ENCODE measurements around the gene MOSPD2. TPM values are rescaled to one million over a fixed set of nuclear protein-coding genes. Genes with fewer than 3 reads are reported as not detected.

MOSPD2 gene
- total and polyA plus RNA-seq, 2 of the 8 experiments (the other 6 are each of a cell fraction or from before 2014, with no cell fraction given): 4.5 to 12.1 TPM

DNA sequence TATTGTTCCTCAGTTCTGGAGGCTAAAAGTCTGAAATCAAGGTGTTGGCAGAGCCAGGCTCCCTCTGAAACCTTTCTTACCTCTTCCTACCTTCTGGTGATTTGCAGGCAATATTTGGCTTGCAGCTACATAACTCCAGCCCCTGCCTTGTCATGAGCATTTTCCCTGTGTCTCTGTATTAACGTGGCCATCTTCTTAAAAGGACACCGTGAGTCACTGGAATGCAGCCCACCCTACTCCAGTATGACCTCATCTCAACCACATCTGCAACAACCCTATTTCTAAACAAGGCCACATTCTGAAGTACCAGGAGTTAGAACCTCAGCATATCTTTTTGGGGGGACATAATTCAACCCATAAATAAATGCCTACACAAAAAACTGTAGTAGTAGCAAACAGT is 41.1 kb upstream of the MOSPD2 start:
- H3K4ac ChIP-seq (replicated peaks; ENCODE audit: insufficient read length, low read depth, low read length): no peak overlapping the region
- CTCF ChIA-PET (ENCODE audit: partially characterized antibody): no interaction called here
- H3K27me3 ChIP-seq (replicated peaks in 1 of 4; ENCODE audit: control insufficient read depth in 3 of 4, extremely low read depth in 1 of 4, insufficient read depth in 3 of 4, low read length in 3 of 4): no peaks in the 10 kb centered on the region
- no peak overlapping the region for H2AFZ ChIP-seq (ENCODE audit: low read length)
- no peak overlapping the region for H3K4me2 ChIP-seq (ENCODE audit: insufficient read depth in 1 of 2, low read depth in 2 of 2, low read length in 2 of 2)
- no peak for FAIRE-seq
- H3K9ac ChIP-seq (replicated peaks in 1 of 4; ENCODE audit: extremely low read depth in 1 of 4, low read depth in 3 of 4, low read length in 3 of 4): no peak overlapping the region
- H3K23ac ChIP-seq (ENCODE audit: insufficient read length): no peak overlapping the region
- no peak overlapping the region for H2BK120ac ChIP-seq (replicated peaks; ENCODE audit: low read depth, low read length)
- H3K79me2 ChIP-seq (ENCODE audit: control insufficient read depth in 1 of 2, insufficient read depth in 2 of 2, low read length in 2 of 2): no peaks in the 10 kb centered on the region
- WGBS, 2 experiments (ENCODE audit: extremely low coverage in 1 of 2, insufficient coverage in 1 of 2, insufficient read length in 1 of 2, insufficient replicate concordance in 2 of 2, low coverage in 1 of 2, low lambda C conversion rate in 2 of 2, missing lambda C conversion rate in 1 of 2): 83% methylated on average over 2 of the region's 2 CpGs; no CpG with 5 or more reads in 1 of the 2 experiments
- no peak overlapping the region for H3K4me3 ChIP-seq (ENCODE audit: extremely low read depth in 1 of 4, insufficient read depth in 2 of 4, low read depth in 3 of 4, low read length in 4 of 4)
- no peak overlapping the region for H3K56ac ChIP-seq (replicated peaks; ENCODE audit: insufficient read length, low read depth, low read length)
- H3K18ac ChIP-seq (ENCODE audit: extremely low read depth, low read length): no peak overlapping the region
- H3K79me1 ChIP-seq (ENCODE audit: low read depth, low read length): no peaks in the 10 kb centered on the region
- no peak overlapping the region for H4K91ac ChIP-seq (replicated peaks; ENCODE audit: insufficient read length, low read length)
- no peak overlapping the region for H3K14ac ChIP-seq (ENCODE audit: insufficient read length)
- H2BK20ac ChIP-seq (ENCODE audit: low read length): no peak overlapping the region
- no peak overlapping the region for H2BK15ac ChIP-seq (ENCODE audit: low read length)
- POLR2A ChIA-PET (ENCODE audit: partially characterized antibody): no interaction called here
- no peak overlapping the region for H2BK12ac ChIP-seq (ENCODE audit: low read depth, low read length)
- no peak overlapping the region for H2BK5ac ChIP-seq (ENCODE audit: low read depth, low read length)
- H4K8ac ChIP-seq (ENCODE audit: extremely low read depth, insufficient read depth, low read length): no peak overlapping the region
- H4K20me1 ChIP-seq (replicated peaks in 1 of 2; ENCODE audit: control insufficient read depth in 1 of 2, insufficient read depth in 2 of 2, low read length in 2 of 2): no peaks in the 10 kb centered on the region
- H3K36me3 ChIP-seq (ENCODE audit: control insufficient read depth in 2 of 4, insufficient read depth in 4 of 4, low read length in 3 of 4): peaks cover 0 to 9% (median 2%) of the 10 kb centered on the region in 4 experiments; a peak in 2 of 8 replicates
- H3K27ac ChIP-seq (ENCODE audit: low read depth, low read length): no peak overlapping the region
- DNase-seq (ENCODE audit: low read depth in 1 of 2, low spot score in 2 of 2): no peak
- no peak for TF ChIP-seq TAF7 (optimal IDR thresholded peaks at IDR 0.05; ENCODE audit: borderline replicate concordance, low read depth, low read length)
- no peak for TF ChIP-seq TCF12 (IDR thresholded peaks at IDR 0.05; ENCODE audit: low read depth, low read length)
- no peak for TF ChIP-seq CHD1 (IDR thresholded peaks at IDR 0.05; ENCODE audit: low read depth, low read length)
- no peak for TF ChIP-seq NANOG (IDR thresholded peaks at IDR 0.05; ENCODE audit: insufficient read depth, low read depth, low read length, poor library complexity, severe bottlenecking)
- TF ChIP-seq RAD21 (IDR thresholded peaks at IDR 0.05 in 1 of 2, conservative IDR thresholded peaks at IDR 0.05 in 1 of 2; ENCODE audit: low read depth in 2 of 2, low read length in 2 of 2): no peak
- no peak for TF ChIP-seq HDAC2 (IDR thresholded peaks at IDR 0.05; ENCODE audit: borderline replicate concordance in 1 of 2, low read depth in 2 of 2, low read length in 2 of 2)
- TF ChIP-seq GTF2F1 (IDR thresholded peaks at IDR 0.05; ENCODE audit: borderline replicate concordance, low read depth, low read length): no peak
- no peak for TF ChIP-seq ZNF274 (IDR thresholded peaks at IDR 0.05; ENCODE audit: borderline replicate concordance, extremely low read depth, low read length)
- TF ChIP-seq EP300 (IDR thresholded peaks at IDR 0.05; ENCODE audit: borderline replicate concordance in 1 of 2, low read depth in 2 of 2, low read length in 2 of 2): no peak
- no peaks in the 10 kb centered on the region for H3K4me1 ChIP-seq (replicated peaks in 1 of 4; ENCODE audit: control insufficient read depth in 3 of 4, insufficient read depth in 4 of 4, low read length in 3 of 4)
- no peaks in the 10 kb centered on the region for H3K9me3 ChIP-seq (ENCODE audit: insufficient read depth in 2 of 2, low read depth in 1 of 2, low read length in 1 of 2)
- H3K23me2 ChIP-seq (ENCODE audit: low read depth, low read length): no peaks in the 10 kb centered on the region
- no peak overlapping the region for H4K5ac ChIP-seq (ENCODE audit: insufficient read length, low read depth, low read length)
- H2AK5ac ChIP-seq (ENCODE audit: low read depth, low read length): no peak overlapping the region

Measured in H1 (cell line).